ENCODE measurements around the gene HARS1. TPM values are rescaled to one million over a fixed set of nuclear protein-coding genes. Genes with fewer than 3 reads are reported as not detected.
"Not testable (repeated sequence)": the region's sequence is repeated elsewhere in the genome, so short reads cannot be mapped to it uniquely, and the experiment has no call there.

The HARS1 gene, protein sequence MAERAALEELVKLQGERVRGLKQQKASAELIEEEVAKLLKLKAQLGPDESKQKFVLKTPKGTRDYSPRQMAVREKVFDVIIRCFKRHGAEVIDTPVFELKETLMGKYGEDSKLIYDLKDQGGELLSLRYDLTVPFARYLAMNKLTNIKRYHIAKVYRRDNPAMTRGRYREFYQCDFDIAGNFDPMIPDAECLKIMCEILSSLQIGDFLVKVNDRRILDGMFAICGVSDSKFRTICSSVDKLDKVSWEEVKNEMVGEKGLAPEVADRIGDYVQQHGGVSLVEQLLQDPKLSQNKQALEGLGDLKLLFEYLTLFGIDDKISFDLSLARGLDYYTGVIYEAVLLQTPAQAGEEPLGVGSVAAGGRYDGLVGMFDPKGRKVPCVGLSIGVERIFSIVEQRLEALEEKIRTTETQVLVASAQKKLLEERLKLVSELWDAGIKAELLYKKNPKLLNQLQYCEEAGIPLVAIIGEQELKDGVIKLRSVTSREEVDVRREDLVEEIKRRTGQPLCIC
- total RNA-seq = 100 to 1,000 TPM; 100 to 101 TPM

DNA sequence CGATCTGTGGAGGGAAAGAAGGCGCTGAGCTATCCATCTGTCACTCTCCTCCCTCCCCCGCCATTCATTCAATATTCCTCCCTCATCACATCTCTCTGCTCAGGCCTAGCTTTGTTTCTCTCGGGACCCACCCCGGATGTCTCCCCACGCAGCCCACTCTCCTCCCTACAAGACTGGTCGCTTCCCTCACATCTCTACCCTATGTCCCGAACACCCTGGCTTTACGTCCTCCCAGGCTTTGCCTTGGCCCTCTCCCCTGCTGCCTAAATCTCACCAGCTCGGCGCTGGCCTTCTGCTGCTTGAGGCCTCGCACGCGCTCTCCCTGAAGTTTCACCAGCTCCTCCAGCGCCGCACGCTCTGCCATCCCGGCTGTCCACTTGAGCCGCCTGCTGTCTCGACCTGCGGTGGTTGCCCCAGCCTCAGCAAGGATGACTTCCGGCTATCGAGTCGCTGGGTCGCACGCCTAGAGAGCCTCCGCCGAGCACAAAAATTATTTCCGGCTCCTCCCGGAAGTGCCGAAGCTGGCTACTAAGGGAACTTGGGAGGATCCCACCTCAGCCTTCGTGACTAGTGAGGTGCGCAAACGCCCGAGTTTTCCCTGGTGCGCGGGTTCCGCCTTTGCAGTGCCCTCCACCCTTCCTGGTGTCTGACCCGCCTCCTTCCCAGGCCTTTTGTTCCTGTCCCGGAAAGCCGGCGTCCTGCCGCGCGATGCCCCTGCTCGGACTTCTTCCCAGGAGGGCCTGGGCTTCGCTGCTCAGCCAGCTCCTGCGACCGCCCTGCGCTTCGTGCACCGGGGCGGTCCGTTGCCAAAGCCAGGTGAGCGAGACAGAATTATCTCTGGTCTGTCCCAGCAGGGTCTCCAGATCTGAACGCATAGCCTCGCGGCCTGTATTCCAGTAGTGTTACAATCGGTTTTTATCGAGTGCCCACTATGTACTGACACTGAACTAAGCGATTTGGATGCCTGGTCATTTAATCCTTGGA, at the start of gene HARS1, which contains the start of gene HARS2:
HARS1 (minus strand) TSS at position 430 of the 984 bp plus-strand sequence; CDS start at position 364, 66 bp downstream.
HARS2 (plus strand) TSS at position 515 of the 984 bp plus-strand sequence; CDS start at position 709, 194 bp downstream.
- CTCF ChIA-PET = interaction anchor here (1.3 kb wide), 1 partner anchor 59 kb away, joined by 3 read pairs; no protein-coding TSS in a partner anchor
- POLR2A ChIA-PET = interaction anchor here (0.6 to 1.9 kb wide), 11 partner anchors 9 to 295 kb away, joined by 3 to 13 read pairs (median 4); partner anchors contain the start of genes APBB3, IK, NDUFA2 and SLC35A4

DNA sequence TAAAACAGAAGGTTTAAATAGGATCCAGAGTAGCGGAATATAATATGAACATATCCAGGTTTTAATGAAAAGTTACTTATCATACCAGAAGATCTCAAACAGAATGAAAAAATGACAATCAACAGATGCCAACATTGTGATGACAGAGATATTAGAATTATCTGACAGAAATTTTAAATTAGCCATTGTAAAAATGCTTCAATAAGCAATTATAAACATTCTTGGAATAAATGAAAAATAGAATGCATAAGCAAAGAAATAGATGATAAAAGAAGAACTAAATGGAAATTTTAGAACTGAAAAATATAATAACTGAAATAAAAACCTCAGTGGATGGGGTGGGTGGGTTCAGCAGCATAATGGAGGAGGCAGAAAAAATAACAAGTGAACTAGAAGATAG, 46.3 kb upstream of the HARS1 start:
- ChIA-PET CTCF (no interaction called here), POLR2A (no interaction called here)

DNA sequence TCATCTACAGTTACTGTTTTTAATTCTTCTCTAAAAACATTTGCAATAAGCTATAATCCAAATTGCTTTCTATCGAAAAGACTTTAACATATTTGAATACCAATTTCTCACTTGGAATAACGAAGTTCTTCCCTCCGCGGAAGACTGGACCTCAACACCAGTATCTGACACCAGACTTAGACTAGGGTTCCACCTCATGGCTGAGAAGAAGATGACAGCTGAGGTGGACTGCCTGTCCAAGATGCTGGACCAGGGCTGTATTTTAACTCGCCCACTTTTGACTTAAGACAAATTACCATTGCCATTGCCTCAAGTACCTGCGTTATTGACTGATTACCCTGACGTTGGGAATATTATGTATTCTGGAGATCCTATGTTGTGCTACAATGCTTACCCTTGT, 43.2 kb upstream of the HARS1 start:
- ChIA-PET POLR2A (no interaction called here), CTCF (no interaction called here)

DNA sequence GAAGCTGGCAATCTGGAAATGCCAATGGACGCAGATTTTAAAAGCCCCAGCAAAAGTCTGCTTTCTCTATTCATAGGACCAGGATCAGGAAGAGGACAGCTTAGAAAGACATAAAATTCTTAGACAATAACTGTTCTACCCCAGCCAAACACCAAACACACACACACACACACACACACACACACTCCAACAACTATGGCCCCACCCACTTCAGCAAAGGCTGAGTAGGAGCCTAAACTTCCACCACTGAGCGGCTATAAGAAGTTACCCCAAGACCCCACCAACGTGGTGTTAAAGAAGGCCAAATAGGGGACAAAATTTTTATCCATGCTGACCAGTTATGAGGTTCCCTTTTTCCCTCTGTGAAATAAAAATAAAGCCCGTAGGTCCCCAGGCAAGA, 41.9 kb upstream of the HARS1 start:
- CTCF ChIA-PET = no interaction called here
- POLR2A ChIA-PET = no interaction called here

DNA sequence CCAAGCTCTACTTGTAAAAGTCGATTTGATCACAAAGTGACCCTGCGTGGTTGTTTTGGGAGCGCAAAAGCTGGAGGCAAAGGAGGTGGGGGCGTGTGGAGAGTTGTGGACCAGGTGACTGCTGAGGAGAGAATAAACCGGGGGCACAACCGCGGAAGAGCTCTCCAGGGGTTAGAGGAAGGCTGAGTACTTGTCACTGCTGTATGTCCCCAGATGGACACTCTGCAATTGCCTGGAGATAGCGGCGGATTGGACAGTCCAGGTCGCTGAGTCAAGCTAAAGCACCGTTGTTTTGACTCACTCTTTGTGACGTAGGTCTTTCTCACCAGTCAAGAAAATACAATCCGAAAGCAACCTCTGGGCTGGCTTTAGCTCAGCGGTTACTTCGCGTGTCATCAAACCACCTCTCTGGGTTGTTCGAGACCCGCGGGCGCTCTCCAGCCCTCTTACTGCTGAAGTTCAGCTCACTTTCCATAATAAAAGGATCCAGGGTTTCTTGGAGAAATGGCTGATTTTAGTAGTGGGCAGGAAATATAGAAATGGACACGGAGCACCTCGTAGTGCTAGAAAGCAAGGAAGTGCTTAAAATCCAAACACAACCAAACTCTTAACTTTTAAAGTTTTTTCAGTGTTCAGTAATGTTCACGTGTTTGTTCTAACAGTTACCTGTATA, 34.8 kb upstream of the HARS1 start:
- POLR2A ChIA-PET = interaction anchor here (0.6 to 1.2 kb wide), 2 partner anchors 12 to 15 kb away, joined by 7 to 9 read pairs; no protein-coding TSS in a partner anchor
- CTCF ChIA-PET = interaction anchor here (0.6 kb wide), 1 partner anchor 833 kb away, joined by 5 read pairs; no protein-coding TSS in a partner anchor

DNA sequence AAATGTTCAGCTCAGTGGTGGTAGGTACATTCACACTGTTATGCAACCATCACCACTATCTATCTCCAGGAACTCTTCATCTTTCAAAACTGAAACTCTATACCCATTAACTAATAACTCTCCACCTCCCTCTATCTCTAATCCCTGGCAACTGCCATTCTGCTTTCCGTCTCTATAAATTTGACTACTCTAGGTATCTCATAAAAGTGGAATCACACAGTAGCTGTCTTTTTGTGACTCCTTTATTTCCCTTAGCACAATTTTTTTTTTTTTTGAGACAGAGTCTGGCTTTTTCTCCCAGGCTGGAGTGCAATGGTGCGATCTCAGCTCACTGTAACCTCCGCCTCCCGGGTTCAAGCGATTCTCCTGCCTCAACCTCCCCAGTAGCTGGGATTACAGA, 30.2 kb upstream of the HARS1 start:
- CTCF ChIA-PET, POLR2A ChIA-PET: not testable (repeated sequence)

DNA sequence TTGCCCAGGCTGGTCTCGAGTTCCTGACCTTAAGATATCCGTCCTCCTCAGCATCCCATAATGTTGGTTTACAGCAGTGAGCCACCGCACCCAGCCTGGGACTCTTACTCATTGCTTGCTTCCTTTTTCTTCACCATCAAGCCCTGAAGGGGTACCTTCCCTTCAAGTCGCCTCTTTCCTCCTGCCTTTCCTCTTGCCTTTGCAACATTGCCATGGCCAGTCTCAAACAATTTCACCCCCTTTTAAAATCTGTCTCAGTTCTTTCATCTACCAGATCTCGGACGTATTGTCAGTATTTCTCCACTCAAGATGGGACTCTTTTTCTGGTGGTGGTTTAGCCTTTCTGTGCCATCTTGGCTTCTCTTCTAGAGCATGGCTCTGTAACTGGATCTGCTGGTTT, 29.6 kb upstream of the HARS1 start:
- POLR2A ChIA-PET = not testable (repeated sequence)

DNA sequence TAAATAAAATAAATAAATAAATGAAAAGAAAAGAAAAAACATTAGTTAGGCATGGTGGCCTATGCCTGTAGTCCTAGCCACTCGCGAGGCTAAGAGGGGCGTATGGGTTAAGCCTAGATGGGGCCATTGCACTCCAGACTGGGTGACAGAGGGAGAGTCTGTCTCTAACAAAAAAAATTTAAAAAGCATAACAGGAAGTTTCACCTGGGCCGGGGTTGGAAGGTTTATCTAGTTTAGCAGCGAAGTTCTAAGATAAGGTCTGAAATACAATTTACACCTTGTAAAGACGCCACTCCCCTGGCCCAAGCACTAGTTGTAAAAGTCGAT, 27.1 kb upstream of the HARS1 start:
- ChIA-PET CTCF (interaction anchor here (0.7 kb wide), 1 partner anchor 366 kb away, joined by 3 read pairs; no protein-coding TSS in a partner anchor), POLR2A (no interaction called here)

More for the DNA sequence above, 29.6 kb upstream of the HARS1 start:
- CTCF ChIA-PET = interaction anchor here (1.2 to 1.3 kb wide), 2 partner anchors 10 to 476 kb away, joined by 4 to 6 read pairs; no protein-coding TSS in a partner anchor

DNA sequence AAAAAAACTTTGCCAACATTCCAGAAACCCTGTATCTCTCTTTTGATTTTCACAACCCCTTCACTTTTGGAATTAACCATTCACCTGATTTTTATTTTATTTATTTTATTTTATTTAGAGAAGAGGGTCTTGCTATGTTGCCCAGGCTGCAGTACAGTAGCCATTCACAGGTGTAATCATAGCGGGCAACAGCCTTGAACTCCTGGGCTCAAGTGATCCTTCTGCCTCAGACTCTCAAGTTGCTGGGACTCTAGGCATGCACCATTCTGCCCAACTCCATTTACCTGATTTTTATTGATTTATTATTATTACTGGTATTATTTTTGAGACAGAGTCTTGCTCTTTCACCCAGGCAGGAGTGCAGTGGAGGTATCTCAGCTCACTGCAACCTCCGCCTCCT, 25.1 kb upstream of the HARS1 start:
- CTCF ChIA-PET, POLR2A ChIA-PET: not testable (repeated sequence)

DNA sequence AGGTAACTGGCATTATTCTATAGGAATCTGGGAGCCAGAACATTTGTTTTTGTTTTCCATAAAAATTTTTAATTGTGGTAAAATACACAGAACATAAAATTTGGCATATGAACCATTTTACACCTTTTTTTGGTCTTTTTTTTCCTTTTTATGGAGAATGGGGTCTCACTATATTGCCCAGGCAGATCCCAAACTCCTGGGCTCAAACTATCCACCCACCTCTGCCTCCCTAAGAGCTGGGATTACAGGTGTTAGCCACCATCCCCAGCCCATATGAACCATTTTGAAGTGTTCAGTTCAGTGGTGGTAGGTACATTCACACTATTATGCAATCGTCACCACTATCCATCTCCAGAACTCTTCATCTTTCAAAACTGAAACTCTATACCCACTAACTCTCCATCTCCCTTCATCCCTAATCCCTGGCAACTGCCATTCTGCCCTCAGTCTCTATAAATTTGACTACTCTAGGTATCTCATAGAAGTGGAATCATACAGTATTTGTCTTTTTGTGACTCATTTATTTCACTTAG, 22.5 kb upstream of the HARS1 start:
- POLR2A ChIA-PET = interaction anchor here (0.7 kb wide), 1 partner anchor 12 kb away, joined by 9 read pairs; no protein-coding TSS in a partner anchor
- CTCF ChIA-PET = no interaction called here

DNA sequence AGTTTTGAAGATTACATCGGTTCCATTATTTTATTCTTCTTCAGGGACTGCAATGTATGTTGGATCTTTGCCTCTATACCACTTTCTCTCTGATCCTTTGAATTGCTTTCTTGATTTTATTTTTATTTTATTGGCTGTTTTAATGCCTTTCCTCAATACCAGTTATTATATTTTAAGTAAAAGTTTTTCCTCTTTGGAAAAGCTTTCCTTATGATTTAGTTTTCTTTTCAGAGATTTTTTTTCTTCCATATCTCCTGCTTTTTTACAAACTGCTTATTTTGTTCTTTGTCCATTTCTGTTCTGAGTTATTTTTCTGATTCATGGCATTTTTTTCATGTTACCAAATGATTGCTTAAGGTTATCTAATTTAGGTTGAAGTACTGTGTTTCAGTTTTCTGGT, 20.6 kb upstream of the HARS1 start:
- ChIA-PET CTCF (interaction anchor here (0.8 to 1.9 kb wide), 5 partner anchors 8 to 880 kb away, joined by 3 to 7 read pairs (median 4); no protein-coding TSS in a partner anchor), POLR2A (interaction anchor here (0.6 to 2.5 kb wide), 3 partner anchors 11 to 375 kb away, joined by 4 to 10 read pairs (median 5); partner anchors contain the start of genes HARS1, HARS2 and ZMAT2)

DNA sequence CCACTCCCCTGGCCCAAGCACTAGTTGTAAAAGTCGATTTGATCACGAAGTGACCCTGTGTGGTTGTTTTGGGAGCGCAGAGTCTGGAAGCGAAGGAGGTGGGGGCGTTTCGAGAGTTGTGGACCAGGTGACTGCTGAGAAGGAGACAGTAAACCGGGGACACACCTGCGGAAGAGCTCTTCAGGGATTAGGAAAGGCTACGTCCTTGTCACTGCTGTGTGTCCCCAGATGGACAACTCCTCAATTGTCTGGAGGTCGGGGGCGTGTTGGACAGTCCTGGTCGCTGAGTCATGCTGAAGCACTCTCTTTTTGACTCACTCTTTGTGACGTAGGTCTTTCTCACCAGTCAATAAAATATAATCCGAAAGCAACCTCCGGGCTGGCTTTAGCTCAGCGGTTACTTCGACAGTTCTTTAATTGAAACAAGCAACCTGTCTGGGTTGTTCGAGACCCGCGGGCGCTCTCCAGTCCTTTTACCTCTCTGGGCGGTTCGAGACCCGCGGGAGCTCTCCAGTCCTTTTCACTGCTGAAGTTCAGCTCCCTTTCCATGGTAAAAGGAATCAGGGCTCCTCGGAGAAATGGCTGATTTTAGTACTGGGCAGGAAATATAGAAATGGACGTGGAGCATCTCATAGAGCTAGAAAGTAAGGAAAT, 19.9 kb upstream of the HARS1 start:
- CTCF ChIA-PET = interaction anchor here (0.6 to 1.9 kb wide), 9 partner anchors 9 to 881 kb away, joined by 3 to 7 read pairs (median 3); no protein-coding TSS in a partner anchor
- POLR2A ChIA-PET = interaction anchor here (0.9 to 2.5 kb wide), 3 partner anchors 11 to 20 kb away, joined by 5 to 10 read pairs (median 7); partner anchors contain the start of genes HARS1, HARS2 and ZMAT2

DNA sequence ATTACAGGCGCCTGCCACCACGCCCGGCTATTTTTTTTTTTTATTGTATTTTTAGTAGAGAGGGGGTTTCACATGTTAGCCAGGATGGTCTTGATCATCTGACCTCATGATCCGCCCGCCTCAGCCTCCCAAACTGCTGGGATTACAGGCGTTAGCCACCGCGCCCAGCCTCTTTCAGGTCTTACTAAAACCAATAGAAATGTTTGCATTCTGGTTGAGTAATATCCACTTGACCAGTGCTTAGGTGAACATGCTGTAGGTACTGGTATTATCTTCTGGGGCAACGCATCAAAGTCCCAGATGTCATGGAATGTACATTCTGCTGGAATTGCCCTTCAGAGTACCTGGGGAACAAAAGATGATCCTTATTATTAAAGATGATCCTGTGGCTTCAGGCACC, 17.6 kb upstream of the HARS1 start:
- POLR2A ChIA-PET, CTCF ChIA-PET: not testable (repeated sequence)

DNA sequence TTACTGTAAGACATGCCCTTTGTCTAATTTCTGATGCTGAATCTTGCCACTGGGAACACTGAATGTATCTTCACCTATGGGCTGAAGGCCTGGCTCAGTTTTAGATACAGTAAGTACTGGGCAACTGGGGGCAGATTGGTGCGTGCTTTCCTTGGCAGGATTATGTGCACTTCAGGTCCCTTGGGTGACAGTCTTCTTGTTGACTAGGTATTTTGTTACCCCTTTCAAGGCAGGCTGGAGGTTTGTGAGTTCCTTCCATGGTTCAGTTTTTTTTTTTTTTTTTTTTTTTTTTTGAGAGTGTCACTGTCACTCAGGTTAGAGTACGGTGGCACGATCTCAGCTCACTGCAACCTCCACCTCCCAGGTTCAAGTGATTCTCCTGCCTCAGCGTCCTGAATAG, 16.6 kb upstream of the HARS1 start:
- POLR2A ChIA-PET = no interaction called here
- CTCF ChIA-PET = no interaction called here

DNA sequence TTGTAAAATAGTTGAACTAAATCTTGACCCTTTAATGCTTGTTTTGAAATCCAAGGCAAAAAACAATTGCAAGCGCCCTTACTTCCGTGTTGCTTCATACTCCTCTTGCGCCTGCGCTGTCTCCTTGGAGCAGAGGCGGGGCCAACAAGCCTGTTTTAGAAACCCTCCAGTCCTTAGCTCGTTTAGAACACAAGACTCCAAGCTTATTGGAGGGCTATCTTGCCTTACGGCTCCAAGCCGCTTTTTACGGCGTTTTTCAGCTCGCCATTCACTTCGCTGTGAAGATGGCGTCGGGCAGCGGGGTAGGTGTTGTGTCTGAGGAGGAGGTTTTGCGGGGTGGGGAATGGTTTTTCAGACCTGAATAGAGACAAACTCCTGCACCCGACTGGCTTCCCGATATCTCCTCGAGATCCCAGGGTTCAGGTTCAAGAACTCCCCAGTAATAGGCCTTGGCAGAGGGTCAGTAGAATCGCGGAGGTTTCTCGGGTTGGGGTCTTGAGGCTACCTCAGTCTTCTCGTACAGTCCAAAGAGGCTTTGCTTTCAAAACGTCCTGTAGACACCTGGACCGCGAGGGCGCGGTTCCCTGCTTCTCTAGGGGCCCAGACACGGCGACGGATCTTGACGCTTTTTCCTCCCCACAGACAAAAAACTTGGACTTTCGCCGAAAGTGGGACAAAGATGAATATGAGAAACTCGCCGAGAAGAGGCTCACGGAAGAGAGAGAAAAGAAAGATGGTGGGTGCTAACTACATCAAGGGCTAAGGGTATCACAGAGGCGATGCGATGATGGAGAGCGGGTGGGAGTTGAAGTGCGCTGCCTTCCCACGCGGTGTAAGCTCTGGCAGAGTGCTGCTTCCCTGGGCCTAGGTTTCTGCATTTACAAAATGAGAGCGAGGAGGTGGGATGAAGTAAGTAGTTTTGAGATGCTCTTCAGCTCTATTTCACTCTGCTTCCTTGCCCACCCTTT, 9.3 kb upstream of the HARS1 start, which contains the start of gene ZMAT2:
ZMAT2 (plus strand) TSS at position 271 of the 968 bp plus-strand sequence; CDS start at position 285, 14 bp downstream.
- POLR2A ChIA-PET = interaction anchor here (0.5 to 2.0 kb wide), 5 partner anchors 10 to 145 kb away, joined by 3 to 13 read pairs (median 5); partner anchors contain the start of genes HARS1, HARS2, IK and NDUFA2
- CTCF ChIA-PET = interaction anchor here (0.9 to 1.1 kb wide), 2 partner anchors 58 to 456 kb away, joined by 3 to 5 read pairs; no protein-coding TSS in a partner anchor

DNA sequence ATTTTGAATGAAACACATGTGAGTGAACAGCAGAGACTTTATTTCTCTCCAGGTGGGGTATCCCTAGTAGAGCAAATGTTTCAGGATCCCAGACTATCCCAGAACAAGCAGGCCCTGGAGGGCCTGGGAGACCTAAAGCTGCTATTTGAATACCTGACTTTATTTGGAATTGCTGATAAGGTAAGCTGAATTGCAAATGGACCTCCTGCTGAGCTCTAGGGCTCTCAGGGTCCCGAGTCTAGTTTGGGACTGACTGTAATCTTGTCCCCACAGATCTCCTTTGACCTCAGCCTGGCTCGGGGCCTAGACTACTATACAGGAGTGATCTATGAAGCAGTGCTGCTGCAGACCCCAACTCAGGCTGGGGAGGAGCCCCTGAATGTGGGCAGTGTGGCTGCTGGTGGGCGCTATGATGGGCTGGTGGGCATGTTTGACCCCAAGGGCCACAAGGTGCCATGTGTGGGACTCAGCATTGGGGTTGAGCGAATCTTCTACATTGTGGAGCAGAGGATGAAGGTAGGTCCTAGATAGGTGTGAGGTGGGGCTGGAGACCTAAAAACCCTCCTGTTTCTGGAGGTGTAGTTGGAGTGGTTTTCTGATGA, 5.8 kb upstream of the HARS1 start:
- ChIA-PET POLR2A (no interaction called here), CTCF (interaction anchor here (0.6 to 1.1 kb wide), 2 partner anchors 14 to 322 kb away, joined by 3 read pairs; no protein-coding TSS in a partner anchor)
